Cardiac fibroblast (primary cell): ENCODE results near the gene PYGL.
"Not testable (repeated sequence)": the region's sequence is repeated elsewhere in the genome, so short reads cannot be mapped to it uniquely, and the experiment has no call there.

Experiments used
- DNase-seq, 2 donors: peaks; one replicate each; pipeline versions ENCODE4 v3.0.0 to v3.0.0-alpha.2; 2010; ENCODE audit warnings: low read depth in 2 of 2
- H3K4me3 ChIP-seq, 2 donors: replicated peaks in 1 of 2; 1 replicate in 1 of 2; 2 replicates in 1 of 2; pipeline ENCODE4 v1.5.1; 2011; ENCODE audit warnings: low read depth in 2 of 2, low read length in 2 of 2, mild to moderate bottlenecking in 2 of 2, moderate library complexity in 1 of 2
- TF ChIP-seq, protein P1 (sequence below): IDR thresholded peaks from one replicate; pipeline ENCODE4 v1.5.1; 2011; ENCODE audit warnings: low read depth, mild to moderate bottlenecking, low read length, inconsistent platforms

Gene PYGL

GRCh38 chr14:50967103-50967502, 22.8 kb upstream of the PYGL start:
- peak in 1 of 2 donors; percentile 26 for DNase-seq
- TF ChIP-seq, protein P1, sequence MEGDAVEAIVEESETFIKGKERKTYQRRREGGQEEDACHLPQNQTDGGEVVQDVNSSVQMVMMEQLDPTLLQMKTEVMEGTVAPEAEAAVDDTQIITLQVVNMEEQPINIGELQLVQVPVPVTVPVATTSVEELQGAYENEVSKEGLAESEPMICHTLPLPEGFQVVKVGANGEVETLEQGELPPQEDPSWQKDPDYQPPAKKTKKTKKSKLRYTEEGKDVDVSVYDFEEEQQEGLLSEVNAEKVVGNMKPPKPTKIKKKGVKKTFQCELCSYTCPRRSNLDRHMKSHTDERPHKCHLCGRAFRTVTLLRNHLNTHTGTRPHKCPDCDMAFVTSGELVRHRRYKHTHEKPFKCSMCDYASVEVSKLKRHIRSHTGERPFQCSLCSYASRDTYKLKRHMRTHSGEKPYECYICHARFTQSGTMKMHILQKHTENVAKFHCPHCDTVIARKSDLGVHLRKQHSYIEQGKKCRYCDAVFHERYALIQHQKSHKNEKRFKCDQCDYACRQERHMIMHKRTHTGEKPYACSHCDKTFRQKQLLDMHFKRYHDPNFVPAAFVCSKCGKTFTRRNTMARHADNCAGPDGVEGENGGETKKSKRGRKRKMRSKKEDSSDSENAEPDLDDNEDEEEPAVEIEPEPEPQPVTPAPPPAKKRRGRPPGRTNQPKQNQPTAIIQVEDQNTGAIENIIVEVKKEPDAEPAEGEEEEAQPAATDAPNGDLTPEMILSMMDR: no peak

DNA sequence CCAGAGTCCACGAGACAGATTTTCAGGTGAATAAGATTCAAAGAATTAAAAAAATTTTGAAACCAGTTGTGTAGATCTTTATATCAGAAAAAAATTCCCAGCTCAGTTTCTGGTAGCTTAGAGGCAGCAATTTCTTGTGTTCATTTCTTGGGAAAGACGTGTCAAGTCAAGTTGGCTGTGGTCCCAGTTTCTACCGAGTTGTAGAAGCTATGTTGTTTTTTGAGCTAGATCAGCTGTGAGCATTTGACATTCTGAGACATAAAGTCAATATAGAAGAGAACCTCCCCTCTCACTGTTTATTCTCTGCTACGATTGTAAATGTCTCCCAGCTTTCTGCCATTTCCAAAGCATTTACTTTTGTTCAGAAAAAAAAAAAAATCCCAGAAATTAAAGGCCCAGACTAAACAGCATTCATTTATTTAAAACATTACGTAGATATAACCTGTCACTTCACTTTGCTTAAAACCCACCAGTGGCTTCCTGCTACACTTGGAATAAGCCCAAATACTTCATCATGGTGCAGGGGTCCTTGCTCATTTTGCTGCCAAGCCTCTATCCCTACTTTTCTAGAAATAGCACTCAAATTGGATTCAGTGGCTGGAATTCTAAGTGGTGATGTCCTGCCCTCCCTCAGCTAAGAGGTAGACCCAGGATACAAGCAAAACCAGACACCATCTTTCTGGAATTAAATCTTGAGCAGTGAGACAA, 20.6 kb upstream of the PYGL start:
- TF ChIP-seq, protein P1: no peak
- no peak overlapping the region for H3K4me3 ChIP-seq
- DNase-seq: peak; percentile 97

More at GRCh38 chr14:50967103-50967502, 22.8 kb upstream of the PYGL start:
- no peak overlapping the region for H3K4me3 ChIP-seq

GRCh38 chr14:50963919-50964318, 19.6 kb upstream of the PYGL start:
- TF ChIP-seq, protein P1: no peak
- no peak overlapping the region for H3K4me3 ChIP-seq
- no peak for DNase-seq

DNA sequence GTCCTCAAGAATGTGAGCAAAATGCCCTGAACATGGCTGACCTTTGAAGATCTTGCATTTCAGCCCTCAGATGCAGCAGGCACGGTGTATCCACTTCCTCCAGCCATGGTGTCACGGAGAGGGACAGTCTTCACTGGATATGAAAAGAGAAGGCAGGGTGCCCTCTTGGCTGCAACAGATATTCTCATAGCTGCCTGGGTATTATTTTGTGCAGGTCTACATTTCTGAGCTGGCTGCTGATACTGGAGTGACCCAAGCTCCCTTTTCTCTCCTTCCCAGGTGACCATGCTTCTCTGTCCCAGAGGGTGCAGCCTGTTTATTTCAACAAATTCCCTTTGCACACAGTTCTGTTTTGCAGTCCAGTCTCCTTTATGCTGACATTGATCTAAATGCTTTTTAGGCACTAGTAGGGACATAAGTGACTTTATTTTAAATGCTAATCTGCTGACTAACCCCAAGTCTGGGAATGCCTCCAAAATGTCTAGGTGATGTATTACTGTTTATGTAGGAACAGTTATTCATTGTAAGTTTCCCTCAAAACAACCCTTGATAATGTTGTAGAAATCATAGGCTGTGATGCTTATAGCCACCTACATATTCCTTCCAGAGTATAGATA, 17.4 kb upstream of the PYGL start:
- H3K4me3 ChIP-seq: no peak overlapping the region
- DNase-seq: peak; percentile 86 to 92
- TF ChIP-seq, protein P1: no peak

DNA sequence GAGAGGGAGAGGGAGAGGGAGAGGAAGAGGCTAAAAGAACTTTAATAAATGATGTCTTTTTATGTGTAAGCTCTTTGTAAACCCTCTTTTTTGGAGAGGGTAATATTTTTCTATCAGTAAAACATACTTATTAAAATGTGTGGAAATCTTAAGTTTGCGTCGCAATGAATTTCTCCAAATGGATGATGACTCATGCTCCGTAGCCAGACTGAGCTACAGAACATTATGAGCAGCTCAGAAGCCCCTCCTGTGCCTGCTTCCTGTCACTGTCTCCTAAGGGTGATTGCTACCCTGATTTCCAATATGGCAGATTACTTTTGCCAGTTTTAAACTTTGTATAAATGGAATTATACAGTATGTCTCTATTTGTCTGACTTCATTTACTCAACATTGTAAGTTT, 13.0 kb upstream of the PYGL start:
- TF ChIP-seq, protein P1: no peak
- no peak overlapping the region for H3K4me3 ChIP-seq
- DNase-seq: peak; percentile 68 to 76

GRCh38 chr14:50956421-50956820, 12.1 kb upstream of the PYGL start:
- DNase-seq, H3K4me3 ChIP-seq: not testable (repeated sequence)

GRCh38 chr14:50955373-50956043, 11.2 kb upstream of the PYGL start:
- TF ChIP-seq, protein P1: peak; percentile 66
- peak; percentile 87 to 97 for DNase-seq
- no peak overlapping the region for H3K4me3 ChIP-seq
